Measurements from ENCODE around the gene HOXD4. TPM values are rescaled to one million over a fixed set of nuclear protein-coding genes. Genes with fewer than 3 reads are reported as not detected.

Gene HOXD4
- total RNA-seq, 1 donor from 2014 or later, result 1.0 TPM

- H3K36me3 ChIP-seq (ENCODE audit: control insufficient read depth in 3 of 3, insufficient read depth in 3 of 3, low read length in 3 of 3), result peaks cover 0 to 2% (median 0%) of the 10 kb centered on the region in 3 donors
- H3K27ac ChIP-seq (ENCODE audit: low read depth, low read length), result no peak within 1 kb of the TSS
- H3K4me3 ChIP-seq (ENCODE audit: low read length in 3 of 3), result peak within 1 kb of the TSS in 1 of 3 donors; percentile 29
- H3K27me3 ChIP-seq (ENCODE audit: control insufficient read depth in 3 of 3, insufficient read depth in 3 of 3, low read length in 3 of 3), result peaks cover 25 to 57% (median 37%) of the 10 kb centered on the region in 3 donors
- no peak within 1 kb of the TSS for H3K9ac ChIP-seq (ENCODE audit: low read depth in 1 of 3, low read length in 3 of 3)
- H3K4me1 ChIP-seq (ENCODE audit: control insufficient read depth in 3 of 3, insufficient read depth in 3 of 3, low read length in 3 of 3), result peaks cover 4 to 19% (median 14%) of the 10 kb centered on the region in 3 donors
- no peaks in the 10 kb centered on the region for H3K9me3 ChIP-seq (ENCODE audit: control insufficient read depth in 3 of 3, low read length in 3 of 3)
Measured at GRCh38 chr2:176156807-176157498, 5.6 kb downstream of the HOXD4 start, which contains the start of gene HOXD3. HOXD3 (plus strand) TSS chr2:176157307; CDS start chr2:176169115, 11,808 bp downstream.

GRCh38 chr2:176157499-176158185 lies 6.3 kb downstream of the HOXD4 start:
- no peak overlapping the region for H3K9ac ChIP-seq (ENCODE audit: low read depth in 1 of 3, low read length in 3 of 3)
- H3K27me3 ChIP-seq (ENCODE audit: control insufficient read depth in 3 of 3, insufficient read depth in 3 of 3, low read length in 3 of 3), result peaks cover 30 to 63% (median 41%) of the 10 kb centered on the region in 3 donors
- peaks cover 0 to 2% (median 0%) of the 10 kb centered on the region in 3 donors for H3K36me3 ChIP-seq (ENCODE audit: control insufficient read depth in 3 of 3, insufficient read depth in 3 of 3, low read length in 3 of 3)
- H3K27ac ChIP-seq (ENCODE audit: low read depth, low read length), result no peak overlapping the region
- H3K9me3 ChIP-seq (ENCODE audit: control insufficient read depth in 3 of 3, low read length in 3 of 3), result no peaks in the 10 kb centered on the region
- H3K4me3 ChIP-seq (ENCODE audit: low read length in 3 of 3), result peak overlapping the region in 1 of 3 donors; percentile 29
- H3K4me1 ChIP-seq (ENCODE audit: control insufficient read depth in 3 of 3, insufficient read depth in 3 of 3, low read length in 3 of 3), result peaks cover 9 to 19% (median 15%) of the 10 kb centered on the region in 3 donors

- Histone ChIP-seq H3K27ac (ENCODE audit: low read depth, low read length) (no peak overlapping the region), H3K36me3 (ENCODE audit: control insufficient read depth in 3 of 3, insufficient read depth in 3 of 3, low read length in 3 of 3) (no peaks in the 10 kb centered on the region), H3K9me3 (ENCODE audit: control insufficient read depth in 3 of 3, low read length in 3 of 3) (no peaks in the 10 kb centered on the region), H3K9ac (ENCODE audit: low read depth in 1 of 3, low read length in 3 of 3) (no peak overlapping the region), H3K4me3 (ENCODE audit: low read length in 3 of 3) (no peak overlapping the region), H3K4me1 (ENCODE audit: control insufficient read depth in 3 of 3, insufficient read depth in 3 of 3, low read length in 3 of 3) (peaks cover 9 to 19% (median 15%) of the 10 kb centered on the region in 3 donors), H3K27me3 (ENCODE audit: control insufficient read depth in 3 of 3, insufficient read depth in 3 of 3, low read length in 3 of 3) (peaks cover 32 to 64% (median 41%) of the 10 kb centered on the region in 3 donors)
Measured at GRCh38 chr2:176158186-176158591, 6.8 kb downstream of the HOXD4 start.

- Histone ChIP-seq H3K9ac (ENCODE audit: low read depth in 1 of 3, low read length in 3 of 3) (no peak overlapping the region), H3K4me3 (ENCODE audit: low read length in 3 of 3) (no peak overlapping the region), H3K27me3 (ENCODE audit: control insufficient read depth in 3 of 3, insufficient read depth in 3 of 3, low read length in 3 of 3) (peaks cover 40 to 72% (median 42%) of the 10 kb centered on the region in 3 donors), H3K27ac (ENCODE audit: low read depth, low read length) (no peak overlapping the region), H3K36me3 (ENCODE audit: control insufficient read depth in 3 of 3, insufficient read depth in 3 of 3, low read length in 3 of 3) (no peaks in the 10 kb centered on the region), H3K9me3 (ENCODE audit: control insufficient read depth in 3 of 3, low read length in 3 of 3) (no peaks in the 10 kb centered on the region), H3K4me1 (ENCODE audit: control insufficient read depth in 3 of 3, insufficient read depth in 3 of 3, low read length in 3 of 3) (peaks cover 9 to 19% (median 15%) of the 10 kb centered on the region in 3 donors)
Measured at GRCh38 chr2:176158855-176159662, 7.7 kb downstream of the HOXD4 start.

- Histone ChIP-seq H3K9me3 (ENCODE audit: control insufficient read depth in 3 of 3, low read length in 3 of 3) (no peaks in the 10 kb centered on the region), H3K36me3 (ENCODE audit: control insufficient read depth in 3 of 3, insufficient read depth in 3 of 3, low read length in 3 of 3) (no peaks in the 10 kb centered on the region), H3K27me3 (ENCODE audit: control insufficient read depth in 3 of 3, insufficient read depth in 3 of 3, low read length in 3 of 3) (peaks cover 47 to 79% (median 49%) of the 10 kb centered on the region in 3 donors), H3K4me1 (ENCODE audit: control insufficient read depth in 3 of 3, insufficient read depth in 3 of 3, low read length in 3 of 3) (peaks cover 9 to 19% (median 15%) of the 10 kb centered on the region in 3 donors), H3K27ac (ENCODE audit: low read depth, low read length) (no peak overlapping the region), H3K4me3 (ENCODE audit: low read length in 3 of 3) (peak overlapping the region in 1 of 3 donors; percentile 45), H3K9ac (ENCODE audit: low read depth in 1 of 3, low read length in 3 of 3) (no peak overlapping the region)
Measured at GRCh38 chr2:176159663-176160250, 8.4 kb downstream of the HOXD4 start.

- H3K4me3 ChIP-seq (ENCODE audit: low read length in 3 of 3), result peak overlapping the region in 2 of 3 donors; percentile 36 to 38
- peaks cover 51 to 86% (median 56%) of the 10 kb centered on the region in 3 donors for H3K27me3 ChIP-seq (ENCODE audit: control insufficient read depth in 3 of 3, insufficient read depth in 3 of 3, low read length in 3 of 3)
- no peaks in the 10 kb centered on the region for H3K9me3 ChIP-seq (ENCODE audit: control insufficient read depth in 3 of 3, low read length in 3 of 3)
- no peak overlapping the region for H3K27ac ChIP-seq (ENCODE audit: low read depth, low read length)
- H3K9ac ChIP-seq (ENCODE audit: low read depth in 1 of 3, low read length in 3 of 3), result peak overlapping the region in 2 of 3 donors; percentile 6 to 43
- no peaks in the 10 kb centered on the region for H3K36me3 ChIP-seq (ENCODE audit: control insufficient read depth in 3 of 3, insufficient read depth in 3 of 3, low read length in 3 of 3)
- peaks cover 11 to 19% (median 15%) of the 10 kb centered on the region in 3 donors for H3K4me1 ChIP-seq (ENCODE audit: control insufficient read depth in 3 of 3, insufficient read depth in 3 of 3, low read length in 3 of 3)
Measured at GRCh38 chr2:176160251-176160985, 9.1 kb downstream of the HOXD4 start.

- Histone ChIP-seq H3K9ac (ENCODE audit: low read depth in 1 of 3, low read length in 3 of 3) (no peak overlapping the region), H3K36me3 (ENCODE audit: control insufficient read depth in 3 of 3, insufficient read depth in 3 of 3, low read length in 3 of 3) (no peaks in the 10 kb centered on the region), H3K27me3 (ENCODE audit: control insufficient read depth in 3 of 3, insufficient read depth in 3 of 3, low read length in 3 of 3) (peaks cover 53 to 89% (median 60%) of the 10 kb centered on the region in 3 donors), H3K4me1 (ENCODE audit: control insufficient read depth in 3 of 3, insufficient read depth in 3 of 3, low read length in 3 of 3) (peaks cover 14 to 19% (median 15%) of the 10 kb centered on the region in 3 donors), H3K9me3 (ENCODE audit: control insufficient read depth in 3 of 3, low read length in 3 of 3) (no peaks in the 10 kb centered on the region), H3K4me3 (ENCODE audit: low read length in 3 of 3) (no peak overlapping the region), H3K27ac (ENCODE audit: low read depth, low read length) (no peak overlapping the region)
Measured at GRCh38 chr2:176160986-176161824, 9.9 kb downstream of the HOXD4 start.

- no peaks in the 10 kb centered on the region for H3K36me3 ChIP-seq (ENCODE audit: control insufficient read depth in 3 of 3, insufficient read depth in 3 of 3, low read length in 3 of 3)
- peaks cover 54 to 84% (median 55%) of the 10 kb centered on the region in 3 donors for H3K27me3 ChIP-seq (ENCODE audit: control insufficient read depth in 3 of 3, insufficient read depth in 3 of 3, low read length in 3 of 3)
- H3K9me3 ChIP-seq (ENCODE audit: control insufficient read depth in 3 of 3, low read length in 3 of 3), result no peaks in the 10 kb centered on the region
- H3K4me1 ChIP-seq (ENCODE audit: control insufficient read depth in 3 of 3, insufficient read depth in 3 of 3, low read length in 3 of 3), result peaks cover 14 to 19% (median 15%) of the 10 kb centered on the region in 3 donors
- H3K9ac ChIP-seq (ENCODE audit: low read depth in 1 of 3, low read length in 3 of 3), result peak overlapping the region in 1 of 3 donors; percentile 8
- peak overlapping the region; percentile 17 to 54 (median 52) for H3K4me3 ChIP-seq (ENCODE audit: low read length in 3 of 3)
- H3K27ac ChIP-seq (ENCODE audit: low read depth, low read length), result no peak overlapping the region
Measured at GRCh38 chr2:176161825-176162626, 10.7 kb downstream of the HOXD4 start.
